Astrocyte (in vitro differentiated cells and primary cell): ENCODE measurements around the gene CPEB3. TPM values are rescaled to one million over a fixed set of nuclear protein-coding genes. Genes with fewer than 3 reads are reported as not detected.
A peak's percentile ranks its signal among the peaks of the same experiment; 100 is the strongest.

ENCODE experiments used
- DNase-seq: peaks from one replicate; pipeline ENCODE4 v3.0.0-alpha.2; 2010; ENCODE audit warnings: low read depth
- FAIRE-seq: peaks from 2 replicates; lab custom pipeline; 2011; peaks lifted over from hg19 to GRCh38; lab: Jason Lieb, UNC
- H2AFZ ChIP-seq: 2 replicates; pipeline ENCODE4 v1.6.0; 2012; ENCODE audit warnings: low read depth, low read length, inconsistent platforms
- H3K27ac ChIP-seq: 2 replicates; pipeline ENCODE4 v1.5.1; 2011; ENCODE audit warnings: low read depth, low read length, inconsistent platforms
- H3K27me3 ChIP-seq: 2 replicates; pipeline ENCODE4 v1.6.0; 2011; ENCODE audit warnings: low read length, inconsistent platforms; ENCODE audit not compliant: insufficient read depth
- H3K36me3 ChIP-seq: 2 replicates; pipeline ENCODE4 v1.5.1; 2011; ENCODE audit warnings: low read length, inconsistent platforms; ENCODE audit not compliant: insufficient read depth
- H3K4me1 ChIP-seq: 2 replicates; pipeline ENCODE4 v1.5.1; 2011; ENCODE audit warnings: low read length, inconsistent platforms; ENCODE audit not compliant: insufficient read depth
- H3K4me2 ChIP-seq: 2 replicates; pipeline ENCODE4 v1.6.0; 2012; ENCODE audit warnings: low read length, inconsistent platforms
- H3K4me3 ChIP-seq: 2 replicates; pipeline ENCODE4 v1.5.1; 2011; ENCODE audit warnings: low read depth, mild to moderate bottlenecking, low read length, inconsistent platforms; ENCODE audit not compliant: insufficient read depth
- H3K79me2 ChIP-seq: 2 replicates; pipeline ENCODE4 v1.6.0; 2012; ENCODE audit warnings: mild to moderate bottlenecking, low read length, inconsistent platforms; ENCODE audit not compliant: insufficient read depth
- H3K9ac ChIP-seq: 2 replicates; pipeline ENCODE4 v1.6.0; 2012; ENCODE audit warnings: mild to moderate bottlenecking, low read length, inconsistent platforms
- H3K9me3 ChIP-seq: 2 replicates; pipeline ENCODE4 v1.5.1; 2012; ENCODE audit warnings: low read depth, mild to moderate bottlenecking, low read length, inconsistent platforms; ENCODE audit not compliant: insufficient read depth
- H4K20me1 ChIP-seq: 2 replicates; pipeline ENCODE4 v1.6.0; 2012; ENCODE audit warnings: low read length, inconsistent platforms; ENCODE audit not compliant: insufficient read depth
- H3K27ac Mint-ChIP-seq: one replicate; pipeline ENCODE4 v1.8.0; 2021; ENCODE audit warnings: mild to moderate bottlenecking, mixed read lengths; ENCODE audit not compliant: unreplicated experiment
- H3K27me3 Mint-ChIP-seq: one replicate; pipeline ENCODE4 v1.8.0; 2021; ENCODE audit warnings: low read depth, mixed read lengths; ENCODE audit not compliant: unreplicated experiment
- H3K36me3 Mint-ChIP-seq: one replicate; pipeline ENCODE4 v1.8.0; 2021; ENCODE audit warnings: low read depth, mixed read lengths; ENCODE audit not compliant: unreplicated experiment
- H3K4me1 Mint-ChIP-seq: one replicate; pipeline ENCODE4 v1.8.0; 2021; ENCODE audit warnings: low read depth, mixed read lengths; ENCODE audit not compliant: unreplicated experiment
- H3K4me3 Mint-ChIP-seq: one replicate; pipeline ENCODE4 v1.8.0; 2021; ENCODE audit warnings: mild to moderate bottlenecking, moderate library complexity, mixed read lengths; ENCODE audit not compliant: unreplicated experiment
- H3K9me3 Mint-ChIP-seq: one replicate; pipeline ENCODE4 v1.8.0; 2021; ENCODE audit warnings: mild to moderate bottlenecking, mixed read lengths; ENCODE audit not compliant: unreplicated experiment
- CTCF ChIP-seq: IDR thresholded peaks from 2 replicates; pipeline ENCODE4 v1.5.1; 2011; ENCODE audit warnings: low read depth, mild to moderate bottlenecking, inconsistent platforms, low read length, moderate library complexity; ENCODE audit not compliant: insufficient read depth
- EZH2 ChIP-seq: IDR thresholded peaks from 2 replicates; pipeline ENCODE4 v1.6.1; 2012; ENCODE audit warnings: mild to moderate bottlenecking, low read length, inconsistent platforms; ENCODE audit not compliant: insufficient read depth
- total RNA-seq: library from RNA; stranded (reverse); gene quantifications from 2 replicates; pipeline ENCODE4 v1.2.1, GENCODE V29; 2021

Gene CPEB3
- total RNA-seq, 1 donor from 2014 or later, result 1.6 TPM

- FAIRE-seq, result no peak
- H3K4me1 ChIP-seq, result peaks cover 10% of the 10 kb centered on the region
- no peaks in the 10 kb centered on the region for H3K9me3 Mint-ChIP-seq
- H3K4me2 ChIP-seq, result no peak overlapping the region
- no peaks in the 10 kb centered on the region for H3K27me3 Mint-ChIP-seq
- no peaks in the 10 kb centered on the region for H3K36me3 ChIP-seq
- no peaks in the 10 kb centered on the region for H3K79me2 ChIP-seq
- DNase-seq, result no peak
- H3K9ac ChIP-seq, result no peak overlapping the region
- TF ChIP-seq CTCF (no peak), EZH2 (no peak)
- no peak overlapping the region for H3K27ac ChIP-seq
- no peak overlapping the region for H3K4me3 ChIP-seq
- H3K9me3 ChIP-seq, result no peaks in the 10 kb centered on the region
- H3K4me1 Mint-ChIP-seq, result peaks cover 11% of the 10 kb centered on the region
- peaks cover 34% of the 10 kb centered on the region for H4K20me1 ChIP-seq
- H3K27ac Mint-ChIP-seq, result no peak overlapping the region
- H3K27me3 ChIP-seq, result peaks cover 6% of the 10 kb centered on the region
- no peak overlapping the region for H3K4me3 Mint-ChIP-seq
- peaks cover 2% of the 10 kb centered on the region for H3K36me3 Mint-ChIP-seq
- no peak overlapping the region for H2AFZ ChIP-seq
These were observed 182.8 kb downstream of the CPEB3 start for GRCh38 chr10:92108120-92108519.

- H3K27ac Mint-ChIP-seq, result no peak overlapping the region
- no peak overlapping the region for H3K9ac ChIP-seq
- FAIRE-seq (no peak), DNase-seq (peak; percentile 63)
- TF ChIP-seq CTCF, result no peak
- no peak for TF ChIP-seq EZH2
- no peaks in the 10 kb centered on the region for H3K9me3 ChIP-seq
- peaks cover 8% of the 10 kb centered on the region for H3K4me1 ChIP-seq
- no peak overlapping the region for H3K4me3 Mint-ChIP-seq
- H3K9me3 Mint-ChIP-seq, result no peaks in the 10 kb centered on the region
- no peak overlapping the region for H3K4me3 ChIP-seq
- H3K4me1 Mint-ChIP-seq, result peaks cover 17% of the 10 kb centered on the region
- peaks cover 29% of the 10 kb centered on the region for H4K20me1 ChIP-seq
- H3K36me3 ChIP-seq, result no peaks in the 10 kb centered on the region
- H3K27ac ChIP-seq, result no peak overlapping the region
- peaks cover 10% of the 10 kb centered on the region for H3K27me3 ChIP-seq
- no peaks in the 10 kb centered on the region for H3K79me2 ChIP-seq
- H3K4me2 ChIP-seq, result no peak overlapping the region
- H3K27me3 Mint-ChIP-seq, result no peaks in the 10 kb centered on the region
- no peak overlapping the region for H2AFZ ChIP-seq
- H3K36me3 Mint-ChIP-seq, result no peaks in the 10 kb centered on the region
These were observed 187.3 kb downstream of the CPEB3 start for GRCh38 chr10:92103376-92104090.

GRCh38 chr10:92102601-92103213 is 188.2 kb downstream of the CPEB3 start:
- no peaks in the 10 kb centered on the region for H3K9me3 Mint-ChIP-seq
- FAIRE-seq (no peak), DNase-seq (no peak)
- H3K27me3 Mint-ChIP-seq, result no peaks in the 10 kb centered on the region
- Histone ChIP-seq H3K4me1 (peaks cover 8% of the 10 kb centered on the region), H3K79me2 (no peaks in the 10 kb centered on the region), H3K9ac (no peak overlapping the region), H3K4me3 (no peak overlapping the region), H3K9me3 (no peaks in the 10 kb centered on the region), H2AFZ (no peak overlapping the region), H3K4me2 (no peak overlapping the region), H4K20me1 (peaks cover 23% of the 10 kb centered on the region), H3K36me3 (no peaks in the 10 kb centered on the region), H3K27me3 (peaks cover 6% of the 10 kb centered on the region), H3K27ac (no peak overlapping the region)
- peaks cover 17% of the 10 kb centered on the region for H3K4me1 Mint-ChIP-seq
- TF ChIP-seq CTCF (no peak), EZH2 (no peak)
- H3K27ac Mint-ChIP-seq, result peak overlapping the region; percentile 1
- H3K36me3 Mint-ChIP-seq, result no peaks in the 10 kb centered on the region
- H3K4me3 Mint-ChIP-seq, result no peak overlapping the region
